TTC549 (cell line): Measurements from ENCODE around the gene CHPF.

Experiments used
- FAIRE-seq: peaks from 2 replicates; lab custom pipeline; 2012; peaks lifted over from hg19 to GRCh38; lab: Jason Lieb, UNC

CHPF gene

GRCh38 chr2:219531639-219532377 lies 11.8 kb downstream of the CHPF start:
- FAIRE-seq = no peak

GRCh38 chr2:219530048-219530963 lies 13.3 kb downstream of the CHPF start:
- no peak for FAIRE-seq

GRCh38 chr2:219527472-219527871 lies 16.1 kb downstream of the CHPF start:
- no peak for FAIRE-seq

GRCh38 chr2:219527076-219527394 lies 16.6 kb downstream of the CHPF start:
- FAIRE-seq = no peak

GRCh38 chr2:219526320-219527075 lies 17.1 kb downstream of the CHPF start:
- FAIRE-seq = no peak

GRCh38 chr2:219525533-219526232 lies 17.9 kb downstream of the CHPF start:
- FAIRE-seq = no peak

- FAIRE-seq = no peak
Observed at GRCh38 chr2:219524817-219525216, 18.8 kb downstream of the CHPF start.

- no peak for FAIRE-seq
Observed at GRCh38 chr2:219523031-219523671, 20.5 kb downstream of the CHPF start.

GRCh38 chr2:219522111-219523030 lies 21.2 kb downstream of the CHPF start:
- no peak for FAIRE-seq

- no peak for FAIRE-seq
Observed at GRCh38 chr2:219521066-219521880, 22.3 kb downstream of the CHPF start.

- no peak for FAIRE-seq
Observed at GRCh38 chr2:219520079-219520478, 23.5 kb downstream of the CHPF start.

- no peak for FAIRE-seq
Observed at GRCh38 chr2:219519526-219519916, 24.1 kb downstream of the CHPF start.

GRCh38 chr2:219517954-219518778 lies 25.4 kb downstream of the CHPF start:
- FAIRE-seq = no peak

GRCh38 chr2:219516888-219517287 lies 26.7 kb downstream of the CHPF start:
- FAIRE-seq = no peak

GRCh38 chr2:219515874-219516629 lies 27.6 kb downstream of the CHPF start:
- no peak for FAIRE-seq

GRCh38 chr2:219514836-219515235 lies 28.8 kb downstream of the CHPF start:
- FAIRE-seq = no peak

- no peak for FAIRE-seq
Observed at GRCh38 chr2:219514196-219514761, 29.3 kb downstream of the CHPF start, which contains the start of gene ASIC4. TSS of gene ASIC4 (plus strand) at chr2:219514482. CDS start at chr2:219514725, 243 bp downstream.

GRCh38 chr2:219513787-219514186 lies 29.8 kb downstream of the CHPF start:
- no peak for FAIRE-seq
